NCI-H526 treated with DMSO at 0.1 percent for 48 hours (cell line): ENCODE data around the gene OXA1L.
"Not testable (repeated sequence)": the region's sequence is repeated elsewhere in the genome, so short reads cannot be mapped to it uniquely, and the experiment has no call there.

Experiments used
- DNase-seq: peaks from one replicate; lab custom pipeline; 2025; lab: John Stamatoyannopoulos, UW

The OXA1L gene

GRCh38 chr14:22801716-22802115 lies 35.2 kb downstream of the OXA1L start:
- DNase-seq = no peak

- no peak for DNase-seq
These were observed 36.6 kb downstream of the OXA1L start for GRCh38 chr14:22802860-22803686.

- no peak for DNase-seq
These were observed 37.1 kb downstream of the OXA1L start for GRCh38 chr14:22803687-22803974.

GRCh38 chr14:22805235-22805634 lies 38.7 kb downstream of the OXA1L start:
- DNase-seq = not testable (repeated sequence)

GRCh38 chr14:22807432-22808087 lies 41.1 kb downstream of the OXA1L start:
- DNase-seq = no peak

GRCh38 chr14:22808388-22809209 lies 42.1 kb downstream of the OXA1L start:
- DNase-seq = no peak

GRCh38 chr14:22811722-22812121 lies 45.2 kb downstream of the OXA1L start:
- DNase-seq = no peak

GRCh38 chr14:22812744-22813143 lies 46.3 kb downstream of the OXA1L start:
- no peak for DNase-seq

- DNase-seq = no peak
These were observed 46.7 kb downstream of the OXA1L start for GRCh38 chr14:22813145-22813544.

- DNase-seq = no peak
These were observed 47.9 kb downstream of the OXA1L start for GRCh38 chr14:22814373-22814772.

- DNase-seq = no peak
These were observed 48.6 kb downstream of the OXA1L start, which contains the start of gene SLC7A7 for GRCh38 chr14:22814941-22815713. Gene SLC7A7, minus strand, starts transcription at chr14:22815435. Its CDS starts 2,037 bp downstream, at chr14:22813398.

- no peak for DNase-seq
These were observed 52.9 kb downstream of the OXA1L start for GRCh38 chr14:22819151-22819988.

- DNase-seq = no peak
These were observed 54.2 kb downstream of the OXA1L start for GRCh38 chr14:22820731-22821130.

GRCh38 chr14:22821193-22822015 lies 54.9 kb downstream of the OXA1L start:
- no peak for DNase-seq

- DNase-seq = no peak
These were observed 55.6 kb downstream of the OXA1L start for GRCh38 chr14:22822016-22822570.
